Breast epithelium (tissue), 3 donors: ENCODE data around the gene MUC20.
"Not testable (repeated sequence)": the region's sequence is repeated elsewhere in the genome, so short reads cannot be mapped to it uniquely, and the experiment has no call there.

Experiments
- POLR2A ChIP-seq: fragments of 450-650 bp; IDR thresholded peaks from one replicate; pipeline ENCODE4 v1.6.1; 2016; ENCODE audit warnings: antibody characterized with exemption, mild to moderate bottlenecking, moderate library complexity
- TF ChIP-seq, protein P1 (sequence below), 3 donors: fragments of 450-650 bp; IDR thresholded peaks; one replicate each; pipeline ENCODE4 v1.5.1; 2016 to 2017; ENCODE audit warnings: antibody characterized with exemption in 3 of 3, mild to moderate bottlenecking in 3 of 3, moderate library complexity in 3 of 3

DNA sequence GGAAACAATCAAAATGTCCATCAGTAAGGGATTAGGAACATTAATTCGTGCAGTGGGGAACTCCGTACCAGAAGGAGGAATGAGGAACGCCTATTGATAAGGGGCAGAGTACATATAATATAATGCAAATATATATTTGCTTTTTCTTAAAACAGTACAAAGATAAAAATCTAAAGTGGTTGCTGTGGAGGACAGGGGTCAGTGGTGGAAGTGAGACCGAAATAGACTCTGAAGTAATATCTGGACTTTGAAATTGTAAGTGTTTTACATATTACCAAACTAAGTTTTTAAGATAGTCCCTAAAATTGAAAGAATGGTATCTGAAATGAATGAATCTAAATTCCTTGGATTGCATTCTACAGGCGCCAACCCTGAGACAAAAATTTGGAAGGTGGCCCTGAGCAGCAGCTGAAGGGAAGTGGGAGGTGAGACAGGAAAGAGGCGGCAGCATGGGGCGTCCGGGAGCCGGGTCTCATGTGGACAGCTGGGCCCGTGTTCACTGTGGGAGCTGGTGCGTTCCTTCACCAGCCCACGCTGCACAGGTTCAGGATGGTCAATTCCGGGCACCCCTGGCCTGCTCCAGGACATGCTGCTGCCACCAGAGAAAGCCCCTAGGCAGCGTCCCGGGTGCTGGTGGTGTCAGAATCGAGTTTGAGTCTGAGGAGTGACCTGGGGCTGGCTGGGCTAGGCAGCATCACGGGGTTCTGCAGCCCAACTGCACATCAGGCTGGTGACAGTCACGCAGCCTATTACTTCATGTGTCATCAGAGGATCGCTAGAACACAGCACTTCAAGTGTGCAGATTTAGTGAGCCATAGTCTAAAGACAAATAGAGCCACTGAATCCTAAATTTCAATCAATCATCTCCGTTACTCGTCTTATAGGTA, 31.4 kb upstream of the MUC20 start:
- TF ChIP-seq, protein P1, sequence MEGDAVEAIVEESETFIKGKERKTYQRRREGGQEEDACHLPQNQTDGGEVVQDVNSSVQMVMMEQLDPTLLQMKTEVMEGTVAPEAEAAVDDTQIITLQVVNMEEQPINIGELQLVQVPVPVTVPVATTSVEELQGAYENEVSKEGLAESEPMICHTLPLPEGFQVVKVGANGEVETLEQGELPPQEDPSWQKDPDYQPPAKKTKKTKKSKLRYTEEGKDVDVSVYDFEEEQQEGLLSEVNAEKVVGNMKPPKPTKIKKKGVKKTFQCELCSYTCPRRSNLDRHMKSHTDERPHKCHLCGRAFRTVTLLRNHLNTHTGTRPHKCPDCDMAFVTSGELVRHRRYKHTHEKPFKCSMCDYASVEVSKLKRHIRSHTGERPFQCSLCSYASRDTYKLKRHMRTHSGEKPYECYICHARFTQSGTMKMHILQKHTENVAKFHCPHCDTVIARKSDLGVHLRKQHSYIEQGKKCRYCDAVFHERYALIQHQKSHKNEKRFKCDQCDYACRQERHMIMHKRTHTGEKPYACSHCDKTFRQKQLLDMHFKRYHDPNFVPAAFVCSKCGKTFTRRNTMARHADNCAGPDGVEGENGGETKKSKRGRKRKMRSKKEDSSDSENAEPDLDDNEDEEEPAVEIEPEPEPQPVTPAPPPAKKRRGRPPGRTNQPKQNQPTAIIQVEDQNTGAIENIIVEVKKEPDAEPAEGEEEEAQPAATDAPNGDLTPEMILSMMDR (IDR thresholded peaks at IDR 0.05), result not testable (repeated sequence)
- TF ChIP-seq POLR2A, result not testable (repeated sequence)
